HepG2 (cell line): ENCODE results near the gene KCTD6. TPM values are rescaled to one million over a fixed set of nuclear protein-coding genes. Genes with fewer than 3 reads are reported as not detected.
A peak's percentile ranks its signal among the peaks of the same experiment; 100 is the strongest.

ENCODE experiments used
- ATAC-seq: fragments of 200-7000 bp; cut with Tn5 transposase; 3 replicates; pipeline ENCODE4 v1.9.1; 2020; ENCODE audit warnings: mild to moderate bottlenecking, moderate library complexity
- BruUV-seq: library from RNA; stranded (reverse); fragments of 400-500 nt; replicated peaks from 2 replicates; lab custom pipeline; 2021; lab: Mats Ljungman, UMichigan
- CTCF ChIA-PET: fragments of 300-600 bp; formaldehyde crosslinking; extraction: SDS; loops from one replicate; lab custom pipeline; 2021; ENCODE audit warnings: low total read pairs, inconsistent platforms, low intra/inter-chr PET ratio; lab: Yijun Ruan, JAX
- POLR2A ChIA-PET: fragments of 350-600 bp; sonication (Branson Sonifier 250); formaldehyde crosslinking; loops from one replicate; lab custom pipeline; 2020; ENCODE audit warnings: antibody characterized with exemption, inconsistent platforms; lab: Yijun Ruan, JAX
- DNase-seq: peaks from one replicate; pipeline ENCODE4 v3.0.0-alpha.2; 2015; ENCODE audit warnings: low spot score
- FAIRE-seq: peaks from 3 replicates; lab custom pipeline; 2011; peaks lifted over from hg19 to GRCh38; lab: Jason Lieb, UNC
- H2AFZ ChIP-seq: one replicate; pipeline ENCODE4 v1.6.1; 2011; ENCODE audit warnings: low read length, inconsistent platforms
- H3K27ac ChIP-seq: fragments of 300-600 bp; 3 replicates; pipeline ENCODE4 v1.8.0; 2011; ENCODE audit warnings: mixed run types, mild to moderate bottlenecking, mixed read lengths, low read length, inconsistent platforms; ENCODE audit not compliant: insufficient read depth; ENCODE audit errors: extremely low read length
- H3K27me3 ChIP-seq, 2 experiments: fragments of 200-600 bp in 1 of 2; 2 replicates in 1 of 2; 3 replicates in 1 of 2; pipeline versions ENCODE4 v1.6.0 to v1.8.0; 2011; ENCODE audit warnings: low read length in 2 of 2, mild to moderate bottlenecking in 2 of 2, moderate library complexity in 2 of 2, inconsistent platforms in 1 of 2; ENCODE audit not compliant: insufficient read depth in 2 of 2, control insufficient read depth in 1 of 2
- H3K36me3 ChIP-seq, 2 experiments: fragments of 200-600 bp in 1 of 2; replicated peaks in 1 of 2; 2 replicates in 1 of 2; 3 replicates in 1 of 2; pipeline versions ENCODE4 v1.5.1 to v1.8.0; 2011; ENCODE audit warnings: low read length in 2 of 2, inconsistent platforms in 1 of 2; ENCODE audit not compliant: insufficient read depth in 2 of 2, control insufficient read depth in 1 of 2
- H3K4me1 ChIP-seq: 2 replicates; pipeline ENCODE4 v1.5.1; 2012; ENCODE audit warnings: low read length, inconsistent platforms; ENCODE audit not compliant: insufficient read depth
- H3K4me2 ChIP-seq: 2 replicates; pipeline ENCODE4 v1.6.0; 2011; ENCODE audit warnings: low read depth, low read length, inconsistent platforms
- H3K4me3 ChIP-seq, 3 experiments: fragments of 200-600 bp in 1 of 3; sonication (generic), shearing (Covaris generic) in 1 of 3; replicated peaks in 1 of 3; 2 replicates each; pipeline ENCODE4 v1.5.1; 2011 to 2016; ENCODE audit warnings: low read length in 3 of 3, inconsistent platforms in 2 of 3, low read depth in 2 of 3, mild to moderate bottlenecking in 2 of 3, control low read depth in 1 of 3, mixed read lengths in 1 of 3; ENCODE audit not compliant: insufficient read depth in 1 of 3
- H3K79me2 ChIP-seq: one replicate; pipeline ENCODE4 v1.6.1; 2011; ENCODE audit warnings: low read length, inconsistent platforms; ENCODE audit not compliant: insufficient read depth
- H3K9ac ChIP-seq: 2 replicates; pipeline ENCODE4 v1.6.0; 2011; ENCODE audit warnings: mild to moderate bottlenecking, low read depth, low read length, inconsistent platforms; ENCODE audit not compliant: insufficient read depth
- H3K9me3 ChIP-seq: 2 replicates; pipeline ENCODE4 v1.5.1; 2012; ENCODE audit warnings: mild to moderate bottlenecking, low read length
- H4K20me1 ChIP-seq: 2 replicates; pipeline ENCODE4 v1.6.0; 2011; ENCODE audit warnings: inconsistent platforms, mild to moderate bottlenecking, low read length, moderate library complexity; ENCODE audit not compliant: insufficient read depth
- BCL6 ChIP-seq: IDR thresholded peaks from 2 replicates; pipeline ENCODE4 v1.6.1; 2016; ENCODE audit warnings: missing genetic modification reagents, missing compliant biosample characterization
- FOXA1 ChIP-seq, 2 experiments: fragments of 450-650 bp in 1 of 2; sonication (generic) in 1 of 2; formaldehyde crosslinking in 1 of 2; IDR thresholded peaks; 2 replicates each; pipeline versions ENCODE4 v1.4.0 to v1.6.1; 2016 to 2020; ENCODE audit warnings: missing genetic modification reagents in 1 of 2
- MTF2 ChIP-seq: sonication (generic); formaldehyde crosslinking; IDR thresholded peaks from 2 replicates; pipeline ENCODE4 v1.5.0; 2020; ENCODE audit warnings: missing genetic modification reagents, borderline replicate concordance
- NCOA1 ChIP-seq: sonication (generic); formaldehyde crosslinking; IDR thresholded peaks from 2 replicates; pipeline ENCODE4 v1.9.0; 2021; ENCODE audit warnings: missing genetic modification reagents
- NFE2L1 ChIP-seq: sonication (generic); formaldehyde crosslinking; IDR thresholded peaks from 2 replicates; pipeline ENCODE4 v1.4.0; 2020; ENCODE audit warnings: missing genetic modification reagents, mild to moderate bottlenecking, borderline replicate concordance
- PHF8 ChIP-seq: sonication (generic); formaldehyde crosslinking; IDR thresholded peaks from 2 replicates; pipeline ENCODE4 v1.5.0; 2020; ENCODE audit warnings: missing genetic modification reagents
- TOPORS ChIP-seq: sonication (generic); formaldehyde crosslinking; IDR thresholded peaks from 2 replicates; pipeline ENCODE4 v1.8.0; 2023; ENCODE audit warnings: mild to moderate bottlenecking, missing genetic modification reagents
- USF2 ChIP-seq, 2 experiments: sonication (generic) in 1 of 2; formaldehyde crosslinking in 1 of 2; IDR thresholded peaks; 2 replicates each; pipeline versions ENCODE4 v1.5.1 to v1.6.1; 2011 to 2020; ENCODE audit warnings: borderline replicate concordance in 1 of 2, low read depth in 1 of 2, low read length in 1 of 2, mild to moderate bottlenecking in 1 of 2, missing genetic modification reagents in 1 of 2, moderate library complexity in 1 of 2
- ZBTB33 ChIP-seq: sonication (generic); formaldehyde crosslinking; IDR thresholded peaks from 2 replicates; pipeline ENCODE4 v1.4.0; 2020; ENCODE audit warnings: missing genetic modification reagents
- ZFP82 ChIP-seq: sonication (generic); formaldehyde crosslinking; IDR thresholded peaks from 2 replicates; pipeline ENCODE4 v1.5.1; 2020; ENCODE audit warnings: mild to moderate bottlenecking, missing genetic modification reagents, borderline replicate concordance
- ZFX ChIP-seq: sonication (generic); formaldehyde crosslinking; IDR thresholded peaks from 2 replicates; pipeline ENCODE4 v1.4.0; 2020; ENCODE audit warnings: mild to moderate bottlenecking, low read depth, missing genetic modification reagents, moderate library complexity
- ZNF432 ChIP-seq: sonication (generic); formaldehyde crosslinking; IDR thresholded peaks from 2 replicates; pipeline ENCODE4 v1.5.0; 2020; ENCODE audit warnings: missing genetic modification reagents, mild to moderate bottlenecking, borderline replicate concordance
- ZNF644 ChIP-seq: IDR thresholded peaks from 2 replicates; pipeline ENCODE4 v1.6.1; 2016; ENCODE audit warnings: low read depth
- ZNF772 ChIP-seq: sonication (generic); formaldehyde crosslinking; IDR thresholded peaks from 2 replicates; pipeline ENCODE4 v1.5.0; 2020; ENCODE audit warnings: mild to moderate bottlenecking, missing genetic modification reagents
- WGBS: methylation state at CpG from one replicate; pipeline ENCODE4 v1.1.6; 2017; ENCODE audit warnings: low lambda C conversion rate; 5-methylcytosine and 5-hydroxymethylcytosine counted together
- in situ Hi-C: cut with HindIII; loops from 2 replicates; pipeline ENCODE4 v1.10.0; 2017; ENCODE audit warnings: low pct_unique_long_range_greater_than_20kb; ENCODE audit not compliant: extremely low pct_ligation_motif_present
- intact Hi-C: fragments of 100-400 bp; cut with micrococcal nuclease; formaldehyde crosslinking; loops from one replicate; pipeline ENCODE4 v1.10.0; 2022; ENCODE audit not compliant: unreplicated experiment
- polyA plus RNA-seq, 8 experiments: library from polyadenylated mRNA; depleted of rRNA in 3 of 8; stranded (reverse) in 7 of 8; unstranded in 1 of 8; fragments of >200 nt; fragmentation: Illumina TruSeq in 4 of 8; extraction: Trizol in 4 of 8; gene quantifications; 2 replicates each; pipeline versions ENCODE4 v1.2.1 to v1.2.3, GENCODE V29; 2011 to 2016; ENCODE audit warnings: low read depth in 4 of 8, missing spikeins in 1 of 8, mixed read lengths in 1 of 8; ENCODE audit not compliant: insufficient read depth in 1 of 8
- total RNA-seq, 5 experiments: library from RNA; depleted of rRNA; stranded (reverse); fragments of >200 nt; fragmentation: Illumina TruSeq; extraction: Trizol; gene quantifications; 2 replicates each; pipeline ENCODE4 v1.2.3, GENCODE V29; 2016; ENCODE audit warnings: low read depth in 1 of 5
- TF ChIP-seq, protein P1 (sequence below): sonication (generic); formaldehyde crosslinking; IDR thresholded peaks from 2 replicates; pipeline ENCODE4 v1.4.0; 2020; ENCODE audit warnings: missing genetic modification reagents

KCTD6 gene
- total and polyA plus RNA-seq, 2 of the 13 experiments (the other 11 are each of a cell fraction or from before 2014, with no cell fraction given) = 13.4 to 14.2 TPM

GRCh38 chr3:58462829-58463180, 29.1 kb upstream of the KCTD6 start:
- Histone ChIP-seq H3K4me2 (peak overlapping the region; percentile 87), H3K4me1 (peaks cover 34% of the 10 kb centered on the region), H3K79me2 (no peaks in the 10 kb centered on the region), H3K36me3 (no peaks in the 10 kb centered on the region), H3K9ac (peak overlapping the region; percentile 60), H4K20me1 (no peaks in the 10 kb centered on the region), H3K9me3 (no peaks in the 10 kb centered on the region), H3K4me3 (peak overlapping the region; percentile 44 to 55 (median 54)), H2AFZ (no peak overlapping the region), H3K27ac (peak overlapping the region; percentile 82), H3K27me3 (no peaks in the 10 kb centered on the region)
- POLR2A ChIA-PET = no interaction called here
- ATAC-seq (peak; percentile 71), FAIRE-seq (no peak), DNase-seq (peak; percentile 20)
- 4% methylated on average over 4 of the region's 4 CpGs for whole genome bisulfite sequencing
- intact Hi-C loops = loop anchor here (1.0 to 2.0 kb wide), 4 partner anchors 11 to 70 kb away; no protein-coding TSS in a partner anchor
- CTCF ChIA-PET = interaction anchor here (1.2 to 1.9 kb wide), 2 partner anchors 29 to 167 kb away, joined by 4 to 8 read pairs; partner anchors contain the start of gene KCTD6
- in situ Hi-C loops = no loop called here
- no TSS peak for BruUV-seq
- no peak for TF ChIP-seq BCL6
- TF ChIP-seq, protein P1, sequence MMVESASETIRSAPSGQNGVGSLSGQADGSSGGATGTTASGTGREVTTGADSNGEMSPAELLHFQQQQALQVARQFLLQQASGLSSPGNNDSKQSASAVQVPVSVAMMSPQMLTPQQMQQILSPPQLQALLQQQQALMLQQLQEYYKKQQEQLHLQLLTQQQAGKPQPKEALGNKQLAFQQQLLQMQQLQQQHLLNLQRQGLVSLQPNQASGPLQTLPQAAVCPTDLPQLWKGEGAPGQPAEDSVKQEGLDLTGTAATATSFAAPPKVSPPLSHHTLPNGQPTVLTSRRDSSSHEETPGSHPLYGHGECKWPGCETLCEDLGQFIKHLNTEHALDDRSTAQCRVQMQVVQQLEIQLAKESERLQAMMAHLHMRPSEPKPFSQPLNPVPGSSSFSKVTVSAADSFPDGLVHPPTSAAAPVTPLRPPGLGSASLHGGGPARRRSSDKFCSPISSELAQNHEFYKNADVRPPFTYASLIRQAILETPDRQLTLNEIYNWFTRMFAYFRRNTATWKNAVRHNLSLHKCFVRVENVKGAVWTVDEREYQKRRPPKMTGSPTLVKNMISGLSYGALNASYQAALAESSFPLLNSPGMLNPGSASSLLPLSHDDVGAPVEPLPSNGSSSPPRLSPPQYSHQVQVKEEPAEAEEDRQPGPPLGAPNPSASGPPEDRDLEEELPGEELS (CRISPR knock-in tag) = 0 out of 2 replicates have a peak, but pooled peaks have one; percentile 12
- TF ChIP-seq ZFX (CRISPR knock-in tag) = peak; percentile 66
- no peak for TF ChIP-seq TOPORS (CRISPR knock-in tag)
- peak; percentile 62 for TF ChIP-seq ZNF644
- no peak for TF ChIP-seq ZBTB33 (CRISPR knock-in tag)
- peak; percentile 81; the same call in 1 of the 2 replicates for TF ChIP-seq NCOA1 (CRISPR knock-in tag)
- TF ChIP-seq FOXA1 (IDR thresholded peaks at IDR 0.05) = no peak
- TF ChIP-seq FOXA1 (CRISPR knock-in tag; IDR thresholded peaks at IDR 0.05) = no peak
- TF ChIP-seq USF2 (IDR thresholded peaks at IDR 0.05; ENCODE audit: low read depth, low read length) = no peak
- no peak for TF ChIP-seq USF2 (CRISPR knock-in tag; IDR thresholded peaks at IDR 0.05; ENCODE audit: borderline replicate concordance)
- TF ChIP-seq ZFP82 (CRISPR knock-in tag) = 0 out of 2 replicates have a peak, but pooled peaks have one; percentile 11
- TF ChIP-seq ZNF772 (CRISPR knock-in tag) = no peak
- TF ChIP-seq MTF2 = 0 out of 2 replicates have a peak, but pooled peaks have one; percentile 21
- TF ChIP-seq NFE2L1 (CRISPR knock-in tag) = no peak
- 0 out of 2 replicates have a peak, but pooled peaks have one; percentile 40 for TF ChIP-seq PHF8
- TF ChIP-seq ZNF432 (CRISPR knock-in tag) = no peak
